Dermis blood vessel endothelial cell (primary cell): Measurements from ENCODE around the gene LEKR1. TPM values are rescaled to one million over a fixed set of nuclear protein-coding genes. Genes with fewer than 3 reads are reported as not detected.
A peak's percentile ranks its signal among the peaks of the same experiment; 100 is the strongest.

Experiments used
- DNase-seq: peaks from one replicate; pipeline ENCODE4 v3.0.0; 2010
- total RNA-seq: library from RNA; depleted of rRNA; stranded (reverse); fragments of >200 nt; gene quantifications from 2 replicates; pipeline ENCODE4 v1.2.3, GENCODE V29; 2014

Gene LEKR1
- total RNA-seq, 1 donor from 2014 or later = 0.17 TPM

DNA sequence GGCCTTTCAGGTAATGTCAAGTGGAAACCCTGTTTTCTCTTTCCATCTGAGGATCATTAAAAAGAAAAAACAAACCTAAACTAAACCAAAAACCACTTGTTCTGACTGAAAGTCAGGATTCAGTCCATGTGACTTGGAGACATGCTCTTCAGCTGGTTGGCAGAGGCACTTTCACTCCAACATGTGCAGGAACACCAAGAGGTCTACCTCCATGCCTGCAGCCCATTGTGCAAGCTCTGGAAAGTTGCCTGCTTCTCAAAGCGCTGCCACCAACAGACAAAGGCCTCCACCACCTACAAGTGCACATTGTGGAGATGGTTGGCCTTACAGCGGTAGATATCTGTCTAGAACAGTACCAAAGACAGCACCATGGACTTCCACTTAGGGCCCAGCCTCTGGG lies 161.8 kb downstream of the LEKR1 start:
- DNase-seq = no peak

DNA sequence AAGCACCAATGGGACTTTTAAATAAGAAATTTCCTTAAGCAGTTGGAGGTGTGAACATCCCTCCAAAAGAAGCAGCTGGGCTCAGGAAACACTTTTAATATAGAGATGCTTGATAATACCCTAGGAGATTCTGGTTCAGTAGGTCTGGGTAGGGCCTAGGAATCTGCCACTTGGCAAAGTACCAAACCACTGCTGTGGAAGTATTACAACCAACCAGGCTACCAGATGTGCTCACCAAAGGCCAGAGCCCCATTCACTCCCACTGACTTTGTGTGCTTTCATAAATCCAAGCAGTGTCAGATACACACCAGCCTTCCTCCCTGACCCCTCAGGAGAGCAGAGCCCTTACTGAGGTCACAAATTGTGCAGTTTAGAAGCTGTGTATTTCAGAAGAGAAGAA lies 171.2 kb downstream of the LEKR1 start:
- DNase-seq = no peak

DNA sequence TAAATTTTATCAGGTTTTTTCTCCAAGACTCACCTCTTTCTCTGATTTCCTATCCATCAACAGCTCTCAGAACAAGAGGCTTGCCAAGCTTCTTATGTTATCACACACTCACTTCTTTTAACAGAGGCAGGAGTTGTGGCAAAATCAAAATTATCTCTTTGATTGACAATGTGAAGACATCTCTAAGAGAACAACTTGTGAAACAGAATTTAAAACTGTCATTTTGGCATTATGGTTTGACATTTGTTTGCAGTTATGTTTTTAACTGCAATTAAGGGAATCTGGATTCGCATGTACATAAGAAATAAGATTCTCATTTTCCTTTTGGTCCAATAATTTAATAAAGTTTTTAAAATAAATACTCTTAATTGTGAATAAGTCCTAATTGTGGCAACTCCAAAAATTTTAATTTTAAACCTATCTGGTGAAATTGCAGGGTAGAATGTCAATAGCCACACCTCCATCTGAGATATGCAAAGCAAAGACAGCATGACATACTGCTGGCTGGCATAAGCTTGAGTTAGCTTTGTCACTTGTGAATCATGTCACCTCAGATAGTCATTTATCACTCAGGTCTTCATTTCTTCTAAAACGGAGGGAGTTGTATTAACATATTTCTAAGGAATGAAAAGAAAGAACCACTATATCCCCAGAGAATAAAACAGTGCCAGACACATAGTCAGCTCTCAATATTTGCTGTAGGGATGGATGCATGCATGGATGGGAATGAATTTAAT lies 175.2 kb downstream of the LEKR1 start:
- DNase-seq = no peak

DNA sequence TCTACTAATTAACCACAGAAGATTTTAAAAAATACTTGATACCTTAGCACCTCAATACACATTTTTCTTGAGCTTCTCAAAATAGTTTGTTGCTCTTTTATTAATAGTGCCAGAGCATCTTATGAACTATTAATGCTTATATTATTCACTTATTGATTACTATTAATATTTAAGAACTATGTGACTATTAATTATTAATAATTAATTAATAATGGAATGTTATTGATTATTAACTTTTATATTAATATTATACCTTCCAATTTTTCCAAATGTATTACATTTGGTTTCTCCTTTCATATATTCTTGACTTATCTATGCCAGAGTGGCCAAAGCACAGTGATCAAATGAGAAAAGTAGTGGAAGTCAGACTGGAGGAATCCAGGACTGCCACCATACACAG lies 195.5 kb downstream of the LEKR1 start:
- no peak for DNase-seq

DNA sequence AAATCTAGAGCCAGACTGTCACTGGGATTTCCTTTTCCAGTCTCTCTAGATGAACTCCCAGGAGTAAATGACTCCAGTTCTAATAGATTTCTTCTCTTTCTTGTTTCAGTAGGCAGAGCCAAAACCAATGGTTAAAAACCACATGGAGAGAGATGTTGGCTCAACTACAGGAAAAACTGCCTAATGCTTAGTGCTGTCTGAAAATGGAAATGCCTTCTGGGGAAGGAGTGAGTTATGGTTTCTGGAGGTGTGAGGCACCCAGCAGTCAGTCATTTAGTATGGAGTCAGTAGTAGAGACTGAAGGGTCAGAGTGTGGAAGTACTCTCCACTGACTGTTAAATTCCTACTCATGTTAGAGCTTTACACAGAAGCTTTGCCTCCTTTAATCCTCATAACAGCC lies 197.1 kb downstream of the LEKR1 start:
- DNase-seq = no peak

DNA sequence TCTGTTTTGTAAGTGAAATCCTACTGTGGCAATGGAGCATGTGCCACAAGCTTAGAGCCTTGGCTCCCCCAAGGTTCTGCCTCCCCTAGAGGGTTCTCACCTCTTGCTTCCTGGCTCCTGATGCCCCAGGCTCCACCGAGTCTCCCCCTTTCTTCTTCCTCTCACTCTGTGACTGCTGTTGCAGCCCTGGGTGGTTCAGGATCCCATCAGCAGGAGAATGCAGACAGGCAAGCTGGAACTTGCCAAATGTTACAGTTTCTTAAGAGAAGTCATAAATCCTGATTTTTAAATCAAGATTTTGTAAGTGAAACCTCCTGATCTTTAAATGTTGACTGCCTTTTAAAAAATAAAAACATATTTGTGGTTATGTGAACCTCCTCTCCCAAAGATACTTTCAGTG lies 199.9 kb downstream of the LEKR1 start:
- DNase-seq = no peak

DNA sequence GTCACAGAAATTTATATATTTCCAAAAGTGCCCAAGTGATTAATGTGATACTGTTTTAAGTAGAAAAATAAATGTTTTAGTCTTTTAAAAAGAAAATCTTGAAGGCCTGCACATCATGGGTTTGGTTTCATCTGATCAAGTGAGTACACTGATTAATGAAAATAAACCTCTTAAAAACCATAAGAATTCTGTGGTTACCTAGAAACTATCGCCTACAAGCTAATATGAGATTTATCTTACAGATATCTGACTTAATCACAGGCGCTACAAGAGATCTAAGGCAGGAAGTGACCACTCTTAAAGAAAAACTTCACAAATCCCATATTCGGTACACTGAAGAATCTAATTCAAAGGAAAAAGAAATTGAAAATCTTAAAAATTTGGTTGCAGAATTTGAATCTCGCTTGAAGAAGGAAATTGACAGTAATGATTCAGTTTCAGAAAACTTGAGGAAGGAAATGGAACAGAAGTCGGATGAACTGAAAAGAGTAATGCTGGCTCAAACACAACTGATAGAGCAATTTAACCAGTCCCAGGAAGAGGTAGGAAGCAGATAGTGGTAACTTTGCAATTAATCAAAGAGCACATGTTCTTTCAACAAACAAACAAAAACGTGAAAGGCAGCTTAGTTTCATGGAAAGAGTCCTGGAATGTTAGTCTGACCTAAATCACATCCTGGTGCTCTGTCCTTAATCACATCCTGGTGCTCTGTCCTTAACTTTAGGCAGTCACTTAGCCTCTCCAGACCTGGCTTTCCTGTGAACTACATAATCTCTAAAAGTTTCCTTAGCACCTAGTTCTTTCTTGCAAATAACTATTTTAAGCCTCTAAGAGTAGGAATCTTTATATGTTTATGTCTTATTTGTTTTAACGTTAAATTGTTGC lies 201.9 kb downstream of the LEKR1 start:
- DNase-seq = peak; percentile 28

DNA sequence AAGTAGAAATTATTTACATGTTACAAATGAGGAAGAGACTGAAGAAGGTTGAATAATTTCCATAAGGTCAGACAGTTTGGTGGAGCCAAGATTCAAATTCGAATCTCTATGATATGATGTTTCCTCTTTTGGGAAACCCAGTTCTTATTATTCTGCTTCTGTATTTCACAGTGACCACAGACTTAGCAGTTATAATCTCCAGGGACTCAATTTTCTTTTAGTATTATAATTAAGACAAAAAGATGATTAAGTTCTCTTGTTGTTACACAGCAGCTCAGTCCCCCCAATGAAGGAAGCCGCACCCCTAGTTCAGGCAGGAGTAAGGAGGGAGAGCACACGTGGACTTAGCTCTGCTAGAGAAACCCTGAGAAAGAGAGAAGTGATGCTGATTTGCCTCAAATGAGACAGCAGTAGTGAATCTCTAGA lies 203.2 kb downstream of the LEKR1 start:
- DNase-seq = no peak

DNA sequence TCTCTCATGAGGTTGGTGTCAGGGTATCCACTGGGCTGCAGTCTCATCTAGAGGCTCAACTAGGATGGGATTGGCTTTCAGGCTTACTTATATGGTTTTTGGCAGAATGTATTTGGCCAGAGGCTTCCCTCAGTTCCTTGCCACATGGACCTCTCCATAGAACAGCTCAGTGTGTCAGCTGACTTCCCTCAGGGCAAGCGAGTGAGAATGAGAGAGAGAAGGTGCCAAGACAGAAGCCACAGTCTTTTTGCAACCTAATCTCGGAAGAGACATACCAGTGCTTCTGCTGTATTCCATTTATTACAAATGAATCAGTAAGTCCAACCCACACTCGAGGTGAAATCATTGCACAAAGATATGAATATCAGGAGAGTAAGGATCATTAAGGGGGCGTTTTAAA lies 204.6 kb downstream of the LEKR1 start:
- no peak for DNase-seq

DNA sequence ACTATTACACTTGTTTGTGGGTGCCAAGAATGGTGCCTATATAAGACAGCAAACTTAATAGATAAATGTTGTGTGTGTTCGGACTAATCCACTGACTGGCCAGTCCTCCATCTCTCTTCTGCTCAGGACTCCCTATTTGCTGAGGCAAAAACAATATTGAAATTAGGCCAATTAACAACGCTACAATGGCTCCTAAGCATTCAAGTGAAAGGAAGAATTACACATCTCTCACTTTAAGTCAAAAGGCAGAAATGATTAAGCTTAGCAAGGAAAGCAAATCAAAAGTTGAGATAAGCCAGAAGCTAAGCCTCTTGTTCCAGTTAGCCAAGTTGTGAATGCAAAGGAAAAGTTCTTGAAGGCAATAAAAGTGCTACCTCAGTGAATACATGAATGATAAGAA lies 206.8 kb downstream of the LEKR1 start:
- no peak for DNase-seq

DNA sequence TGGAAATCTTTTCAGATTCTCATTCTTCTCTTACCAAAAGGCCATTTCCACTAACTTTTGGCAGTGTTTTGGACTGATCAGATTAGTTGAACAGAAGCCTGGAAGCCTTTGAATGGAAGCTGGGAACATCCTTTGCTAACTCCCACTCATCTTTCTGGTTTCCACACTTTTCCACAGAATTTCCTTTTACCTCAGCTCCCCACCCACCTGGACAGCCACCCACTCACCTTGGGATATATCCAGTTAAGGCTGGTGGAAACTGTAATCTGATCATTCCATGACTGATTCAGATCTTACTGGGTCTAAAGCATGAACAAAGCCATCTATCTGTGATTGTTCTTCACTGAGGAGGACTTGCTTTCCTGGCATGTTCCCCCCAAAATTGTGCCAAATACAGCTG lies 214.3 kb downstream of the LEKR1 start:
- no peak for DNase-seq

DNA sequence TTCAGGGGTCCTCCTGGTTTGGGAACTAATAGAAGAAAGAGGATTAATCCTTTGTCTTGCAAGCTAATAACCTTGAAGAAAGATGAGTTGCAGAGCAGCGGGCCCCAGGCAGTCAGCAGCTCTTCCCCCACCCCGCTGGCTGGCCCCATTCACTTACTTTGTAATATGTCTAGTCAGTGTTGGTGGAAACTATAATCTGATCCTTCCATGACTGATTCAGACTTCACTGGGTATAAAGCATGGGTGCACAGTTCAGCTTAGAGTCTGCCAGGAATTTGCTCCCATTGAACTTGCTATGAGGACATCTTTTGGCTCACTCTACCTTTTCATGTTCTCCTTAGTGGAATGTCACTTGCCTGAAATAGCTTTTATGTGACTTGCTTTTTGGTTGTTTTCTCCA lies 216.1 kb downstream of the LEKR1 start:
- DNase-seq = no peak

DNA sequence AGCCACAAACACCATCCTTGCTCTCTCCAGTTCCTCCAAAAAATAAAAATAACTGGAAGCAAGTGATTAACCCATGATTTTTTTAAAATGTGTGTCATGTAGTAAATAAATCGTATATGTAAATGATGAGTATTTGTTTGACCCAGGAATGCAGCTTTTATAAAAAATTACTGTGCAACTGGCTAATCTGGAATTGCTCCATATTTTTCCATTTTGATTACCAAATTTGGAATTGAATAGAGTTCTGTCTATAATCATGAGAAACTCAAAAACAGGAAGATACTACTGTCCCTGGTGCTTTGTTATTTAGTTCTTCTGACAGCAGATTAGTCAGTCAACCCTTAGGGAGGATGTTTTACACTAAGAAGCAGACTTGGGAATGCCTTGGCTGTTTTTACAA lies 217.6 kb downstream of the LEKR1 start:
- no peak for DNase-seq

DNA sequence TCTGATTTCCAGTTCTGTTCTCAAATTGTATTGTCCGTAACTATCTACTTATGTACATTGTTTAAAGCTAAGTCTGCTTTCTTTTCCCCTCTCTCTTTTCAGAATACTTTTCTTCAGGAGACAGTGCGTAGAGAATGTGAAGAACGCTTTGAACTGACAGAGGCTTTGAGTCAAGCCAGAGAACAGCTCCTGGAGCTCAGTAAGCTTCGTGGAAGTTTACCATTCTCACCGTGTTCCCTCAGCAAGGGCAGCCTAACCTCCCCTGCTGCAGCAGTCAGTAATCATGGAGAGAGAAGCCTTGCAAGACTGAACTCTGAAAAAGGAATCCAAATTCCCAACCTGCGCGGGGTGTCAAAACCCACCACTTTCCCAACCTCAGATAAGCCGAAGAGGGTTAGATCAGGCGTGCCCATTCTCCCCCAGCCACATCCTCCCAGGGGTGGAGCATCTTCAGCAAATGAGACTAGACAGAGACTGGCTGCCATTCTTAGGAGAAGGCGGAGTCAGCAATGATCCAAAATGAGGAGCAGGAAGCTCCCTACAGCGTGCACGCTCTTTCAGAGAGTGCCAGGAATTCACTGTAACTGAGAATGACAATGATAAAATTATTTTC lies 219.2 kb downstream of the LEKR1 start:
- no peak for DNase-seq

DNA sequence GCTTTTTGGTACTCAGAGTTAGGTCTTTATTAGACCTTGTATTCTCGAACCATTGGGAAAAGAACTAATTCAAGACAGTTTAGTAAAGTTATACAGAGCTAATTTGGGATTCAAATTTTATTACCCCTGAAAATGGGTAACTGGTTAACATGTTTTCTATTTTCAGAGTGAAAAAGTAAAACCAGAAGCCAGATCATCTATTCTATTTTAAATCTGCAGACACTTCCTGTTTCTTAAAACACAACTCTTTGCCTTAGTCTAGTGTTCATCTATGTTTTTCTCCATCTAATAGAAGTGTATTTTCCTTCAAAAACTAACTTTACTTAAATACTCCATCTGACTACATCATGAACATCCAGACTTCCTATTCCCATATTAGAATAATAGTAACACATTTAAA lies 220.4 kb downstream of the LEKR1 start:
- no peak for DNase-seq

DNA sequence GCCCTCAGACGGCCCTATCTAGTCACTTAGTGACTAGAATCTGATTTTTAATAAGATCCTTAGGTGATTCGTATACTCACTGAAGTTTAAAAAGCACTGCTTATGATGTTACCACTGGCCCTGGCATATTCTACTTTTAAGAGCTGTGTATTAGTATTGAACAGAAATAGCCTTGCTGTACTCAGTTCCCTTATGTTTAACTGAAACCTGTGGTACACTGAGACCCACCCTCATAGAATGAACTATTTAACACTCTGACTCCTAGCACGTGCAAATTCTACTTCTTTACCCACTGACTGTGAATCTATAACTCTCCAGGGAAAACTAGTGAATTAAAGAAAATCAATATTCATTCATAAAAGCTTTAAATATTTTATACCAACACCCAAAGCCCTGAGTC lies 224.9 kb downstream of the LEKR1 start:
- DNase-seq = no peak

DNA sequence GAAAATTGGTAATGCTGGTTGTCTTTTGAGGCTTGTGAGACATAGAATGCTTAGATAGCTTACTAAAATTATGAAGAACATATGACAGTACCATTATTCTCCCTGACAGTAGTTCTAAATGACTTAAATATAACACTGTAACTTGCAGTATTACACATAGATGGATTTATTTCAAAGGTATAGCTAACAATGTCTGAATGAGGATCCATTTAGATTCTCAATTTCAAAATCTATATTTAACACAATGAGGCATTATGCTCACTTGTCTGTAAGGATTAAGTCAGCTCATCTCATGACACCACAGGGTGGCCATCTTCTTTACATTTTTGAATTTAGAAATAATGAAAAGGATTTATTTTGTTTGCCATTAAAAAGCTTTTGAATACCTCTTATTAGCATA lies 225.4 kb downstream of the LEKR1 start:
- DNase-seq = no peak

DNA sequence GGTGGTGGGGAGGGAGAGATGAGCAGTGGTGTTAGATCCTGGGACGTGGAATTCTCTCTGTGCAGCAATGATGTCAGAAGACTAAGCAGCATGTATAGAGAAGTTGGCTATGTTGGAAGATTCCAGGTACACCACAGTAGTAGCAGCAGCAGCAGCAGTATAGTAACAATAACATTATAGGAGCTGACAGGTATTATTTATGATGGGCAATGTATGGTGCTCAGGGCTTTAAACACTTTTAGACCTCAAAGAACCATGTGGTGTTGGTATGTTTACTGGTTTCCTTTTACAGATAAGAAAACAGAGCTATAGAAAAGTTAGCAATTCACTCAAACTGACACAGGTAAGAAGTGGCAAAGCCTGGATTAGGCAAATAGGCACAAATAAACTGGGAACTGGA lies 229.9 kb downstream of the LEKR1 start:
- DNase-seq = no peak

DNA sequence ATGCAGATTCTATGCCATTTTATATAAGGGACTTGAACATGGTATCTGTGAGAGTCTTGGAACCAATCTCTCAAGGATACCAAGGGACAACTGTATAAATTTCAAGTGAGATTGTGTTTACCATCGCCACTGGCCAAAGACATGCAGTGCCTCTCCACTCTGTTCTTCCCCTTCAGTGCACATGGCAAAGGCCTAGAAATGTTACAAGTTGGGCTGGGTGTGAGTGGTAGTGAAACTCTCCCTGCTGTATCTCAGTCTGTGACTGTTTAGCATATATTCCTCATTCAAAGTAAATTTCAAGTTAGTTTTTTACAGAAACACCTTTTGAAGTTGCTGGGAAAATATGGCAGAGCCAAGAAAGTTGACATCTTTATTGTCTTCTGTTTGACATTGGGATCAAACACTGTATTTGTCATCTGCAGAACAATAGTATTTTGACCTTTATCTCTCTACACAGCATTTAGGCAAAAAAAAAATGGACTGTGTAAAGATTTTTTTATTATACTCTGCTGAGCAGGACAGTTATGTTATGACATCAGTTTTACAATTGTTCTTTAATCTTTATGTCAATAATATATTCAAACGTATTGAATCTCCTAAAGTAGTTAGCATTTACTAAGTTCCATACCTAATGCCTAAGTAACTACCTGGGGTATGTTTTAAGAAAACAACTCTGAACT lies 232.4 kb downstream of the LEKR1 start:
- no peak for DNase-seq

DNA sequence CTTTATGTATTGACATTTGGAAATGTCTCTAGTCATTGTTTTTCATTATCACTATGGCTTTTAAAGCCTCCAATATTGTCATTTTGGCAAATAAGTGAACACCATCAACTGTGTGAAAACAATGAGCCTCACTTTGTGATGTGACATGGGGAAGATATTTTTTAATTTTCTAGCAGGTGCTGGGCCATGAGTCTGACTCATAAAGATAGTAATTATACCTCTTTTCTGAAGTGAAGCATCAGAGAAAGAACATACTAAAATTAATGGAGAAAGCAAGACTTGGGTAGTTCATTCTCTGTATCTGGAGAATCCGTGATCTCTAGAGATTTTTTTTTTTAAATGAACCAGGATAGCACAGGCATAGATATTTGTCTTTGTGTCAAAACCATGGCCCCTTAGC lies 233.0 kb downstream of the LEKR1 start:
- DNase-seq = no peak

DNA sequence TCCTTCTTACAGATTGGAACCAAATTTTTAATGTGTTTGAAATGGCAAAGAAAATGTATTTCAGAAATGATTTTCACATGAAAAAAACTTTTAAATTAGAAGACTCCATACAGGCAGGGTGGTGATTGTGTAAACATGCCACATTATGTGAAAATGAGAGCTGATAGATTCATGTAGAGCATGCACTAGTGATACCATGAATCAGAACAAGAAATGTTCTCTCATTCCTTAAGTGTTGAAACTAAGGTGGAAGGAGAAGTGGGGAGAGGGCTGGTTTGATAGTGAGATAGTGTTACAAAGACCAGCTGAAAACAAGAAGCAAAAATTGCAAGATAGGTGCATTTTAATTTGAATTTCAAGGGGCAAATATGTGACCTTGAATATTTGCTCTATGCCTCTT lies 233.5 kb downstream of the LEKR1 start:
- DNase-seq = no peak

DNA sequence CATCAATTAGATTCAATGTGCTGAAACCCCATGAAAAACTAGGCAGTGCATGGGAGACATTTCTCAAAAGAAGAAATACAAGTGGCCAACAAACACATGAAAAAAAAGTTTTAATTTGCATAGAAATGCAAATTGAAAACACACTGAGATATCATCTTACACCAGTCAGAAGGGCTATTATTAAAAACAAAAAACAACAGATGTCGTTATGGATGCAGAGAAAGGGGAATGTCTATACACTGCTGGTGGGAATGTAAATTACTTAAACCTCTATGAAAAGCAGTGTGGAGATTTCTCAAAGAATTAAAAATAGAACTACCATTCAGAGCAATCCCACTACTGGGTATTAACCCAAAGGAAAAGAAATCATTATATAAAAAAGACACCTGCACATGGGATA lies 235.1 kb downstream of the LEKR1 start:
- no peak for DNase-seq

DNA sequence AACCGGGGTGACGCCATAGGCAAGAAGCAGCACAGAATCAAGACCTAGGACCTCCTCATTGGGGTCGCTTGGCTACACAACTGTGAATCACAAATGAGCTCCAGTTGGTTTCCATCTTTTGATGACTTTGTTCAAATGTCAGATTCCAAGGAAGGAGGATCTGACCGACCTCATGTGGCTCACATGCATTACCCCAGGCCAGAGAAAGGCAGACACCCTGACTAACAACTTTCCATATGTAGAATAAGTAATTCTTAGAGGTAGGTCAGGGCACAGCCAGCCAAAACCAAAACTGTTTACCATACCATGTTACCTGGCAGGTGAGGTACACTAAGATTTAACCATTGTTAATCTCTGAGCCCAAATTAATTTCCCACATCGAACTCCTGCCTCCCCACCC lies 237.3 kb downstream of the LEKR1 start:
- DNase-seq = no peak
